ENCODE measurements around the gene PIK3C2A. TPM values are rescaled to one million over a fixed set of nuclear protein-coding genes. Genes with fewer than 3 reads are reported as not detected.

Gene PIK3C2A
- total RNA-seq, 1 experiment from 2014 or later, result 35.0 TPM

DNA sequence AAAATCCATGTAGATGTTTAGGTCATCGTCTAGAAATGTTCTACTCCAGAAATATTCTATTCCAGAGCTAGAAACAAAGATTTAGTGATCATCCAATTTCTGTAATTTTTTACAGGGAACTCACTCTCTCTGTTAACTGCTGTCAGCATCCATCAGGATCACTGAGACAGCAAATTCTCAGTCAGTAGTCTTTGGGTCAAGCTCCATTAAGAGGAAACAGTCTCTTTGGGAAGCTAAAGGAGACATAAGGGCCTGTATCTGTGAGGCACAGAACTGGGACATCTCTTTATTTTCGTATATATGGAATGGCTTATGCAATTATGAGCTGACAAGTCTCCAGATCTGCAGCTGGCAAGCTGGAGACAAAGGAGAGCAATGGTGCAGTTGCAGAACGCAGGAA is 48.3 kb downstream of the PIK3C2A start:
- H3K36me3 ChIP-seq (ENCODE audit: low read depth, low read length), result no peaks in the 10 kb centered on the region
- no peaks in the 10 kb centered on the region for H3K4me1 ChIP-seq (ENCODE audit: insufficient read depth, low read length)
- no peak overlapping the region for H3K4me2 ChIP-seq (ENCODE audit: low read length)
- H3K9ac ChIP-seq (ENCODE audit: low read length), result no peak overlapping the region
- TF ChIP-seq EZH2 (IDR thresholded peaks at IDR 0.05; ENCODE audit: low read length, unreplicated experiment), result no peak
- no peak for TF ChIP-seq EZH2phosphoT487 (IDR thresholded peaks at IDR 0.05; ENCODE audit: borderline replicate concordance, low read length)
- TF ChIP-seq, protein P1, sequence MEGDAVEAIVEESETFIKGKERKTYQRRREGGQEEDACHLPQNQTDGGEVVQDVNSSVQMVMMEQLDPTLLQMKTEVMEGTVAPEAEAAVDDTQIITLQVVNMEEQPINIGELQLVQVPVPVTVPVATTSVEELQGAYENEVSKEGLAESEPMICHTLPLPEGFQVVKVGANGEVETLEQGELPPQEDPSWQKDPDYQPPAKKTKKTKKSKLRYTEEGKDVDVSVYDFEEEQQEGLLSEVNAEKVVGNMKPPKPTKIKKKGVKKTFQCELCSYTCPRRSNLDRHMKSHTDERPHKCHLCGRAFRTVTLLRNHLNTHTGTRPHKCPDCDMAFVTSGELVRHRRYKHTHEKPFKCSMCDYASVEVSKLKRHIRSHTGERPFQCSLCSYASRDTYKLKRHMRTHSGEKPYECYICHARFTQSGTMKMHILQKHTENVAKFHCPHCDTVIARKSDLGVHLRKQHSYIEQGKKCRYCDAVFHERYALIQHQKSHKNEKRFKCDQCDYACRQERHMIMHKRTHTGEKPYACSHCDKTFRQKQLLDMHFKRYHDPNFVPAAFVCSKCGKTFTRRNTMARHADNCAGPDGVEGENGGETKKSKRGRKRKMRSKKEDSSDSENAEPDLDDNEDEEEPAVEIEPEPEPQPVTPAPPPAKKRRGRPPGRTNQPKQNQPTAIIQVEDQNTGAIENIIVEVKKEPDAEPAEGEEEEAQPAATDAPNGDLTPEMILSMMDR (conservative IDR thresholded peaks at IDR 0.05; ENCODE audit: low read depth, low read length), result no peak
- ChIA-PET CTCF (interaction anchor here (0.6 kb wide), 1 partner anchor 13 kb away, joined by 4 read pairs; no protein-coding TSS in a partner anchor), POLR2A (ENCODE audit: unreplicated experiment) (no interaction called here)
- DNase-seq (no peak), ATAC-seq (no peak)
- no peak overlapping the region for H2AFZ ChIP-seq (ENCODE audit: low read length)
- H3F3A ChIP-seq (ENCODE audit: low read length, unreplicated experiment), result no peaks in the 10 kb centered on the region
- no peaks in the 10 kb centered on the region for H3K9me2 ChIP-seq (replicated peaks; ENCODE audit: low read length)
- BruUV-seq (replicated peaks), result no TSS peak
- no peaks in the 10 kb centered on the region for H3K9me3 ChIP-seq (ENCODE audit: low read length)
- H4K20me1 ChIP-seq (ENCODE audit: low read length), result no peaks in the 10 kb centered on the region
- no peak overlapping the region for H3K4me3 ChIP-seq (ENCODE audit: low read length)
- no peak overlapping the region for H3K27ac ChIP-seq (ENCODE audit: low read length)
- no peaks in the 10 kb centered on the region for H3K27me3 ChIP-seq (ENCODE audit: low read length)
- intact Hi-C loops (cut with micrococcal nuclease), result no loop called here
- peaks cover 56% of the 10 kb centered on the region for H3K79me2 ChIP-seq (ENCODE audit: low read length)

Other genes with a start within 250 kb of the PIK3C2A start
- gene PLEKHA7, start 193.6 kb downstream of the PIK3C2A start, total RNA-seq (2014; rRNA removed), result 18.4 and 20.7 TPM in 2 replicates
- 676 and 892 TPM in 2 replicates for gene RPS13, start 130.3 kb downstream of the PIK3C2A start, total RNA-seq (2014; rRNA removed)
- gene NUCB2, start 68.8 kb upstream of the PIK3C2A start, total RNA-seq (2014; rRNA removed), result 23.4 and 27.6 TPM in 2 replicates
- gene NCR3LG1, start 143.8 kb upstream of the PIK3C2A start, total RNA-seq (2014; rRNA removed), result 1.3 and 1.6 TPM in 2 replicates
- gene KCNJ11, start 180.7 kb upstream of the PIK3C2A start, total RNA-seq (2014; rRNA removed), result 0.98 and 1.8 TPM in 2 replicates